ENCODE data around the gene FZR1. TPM values are rescaled to one million over a fixed set of nuclear protein-coding genes. Genes with fewer than 3 reads are reported as not detected.
A peak's percentile ranks its signal among the peaks of the same experiment; 100 is the strongest.

FZR1 gene
- total and polyA plus RNA-seq, 8 donors, result 15.1 to 34.2 (median 20.4) TPM

GRCh38 chr19:3517638-3518037 lies 11.5 kb downstream of the FZR1 start:
- Histone ChIP-seq H3K9me3 (no peaks in the 10 kb centered on the region), H3K4me1 (peaks cover 0 to 19% (median 16%) of the 10 kb centered on the region in 3 donors), H3K4me3 (no peak overlapping the region), H3K36me3 (no peaks in the 10 kb centered on the region), H3K27ac (no peak overlapping the region), H3K27me3 (no peaks in the 10 kb centered on the region)
- FAIRE-seq, result no peak
- ATAC-seq, result no peak
- intact Hi-C loops (cut with DNase I), result no loop called here
- 74 to 80% methylated on average over 2 of the region's 2 CpGs for WGBS, 2 donors
- DNase-seq, result no peak
- TF ChIP-seq CTCF (IDR thresholded peaks at IDR 0.05), result no peak

DNA sequence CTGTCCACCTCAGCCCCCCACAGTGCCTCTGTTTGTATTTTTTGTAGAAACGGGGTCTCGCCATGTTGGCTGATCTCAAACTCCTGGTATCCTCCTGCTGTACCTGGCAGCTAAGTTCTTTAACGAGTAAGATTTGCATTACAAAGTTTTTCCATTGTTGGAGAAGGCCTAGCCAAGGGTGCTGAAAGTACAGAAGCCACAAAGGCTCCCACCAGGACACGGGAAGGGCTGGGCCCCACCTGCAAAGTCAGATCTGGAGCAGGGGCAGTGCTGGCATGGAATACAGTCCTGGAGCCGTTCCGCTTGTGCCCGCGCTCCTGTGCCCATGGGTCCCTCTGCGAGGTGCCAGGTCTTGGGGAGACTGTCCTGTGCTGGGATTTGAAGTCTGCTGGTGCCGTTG lies 12.1 kb downstream of the FZR1 start:
- FAIRE-seq (no peak), DNase-seq (no peak), ATAC-seq (no peak)
- no peak for TF ChIP-seq CTCF (IDR thresholded peaks at IDR 0.05)
- Histone ChIP-seq H3K36me3 (peaks cover 0 to 1% (median 0%) of the 10 kb centered on the region in 3 donors), H3K4me3 (no peak overlapping the region), H3K27ac (no peak overlapping the region), H3K27me3 (no peaks in the 10 kb centered on the region), H3K9me3 (no peaks in the 10 kb centered on the region), H3K4me1 (peaks cover 0 to 16% (median 10%) of the 10 kb centered on the region in 3 donors)
- intact Hi-C loops (cut with DNase I), result no loop called here
- WGBS, 2 donors, result 51 to 64% methylated on average over 10 of the region's 10 CpGs

DNA sequence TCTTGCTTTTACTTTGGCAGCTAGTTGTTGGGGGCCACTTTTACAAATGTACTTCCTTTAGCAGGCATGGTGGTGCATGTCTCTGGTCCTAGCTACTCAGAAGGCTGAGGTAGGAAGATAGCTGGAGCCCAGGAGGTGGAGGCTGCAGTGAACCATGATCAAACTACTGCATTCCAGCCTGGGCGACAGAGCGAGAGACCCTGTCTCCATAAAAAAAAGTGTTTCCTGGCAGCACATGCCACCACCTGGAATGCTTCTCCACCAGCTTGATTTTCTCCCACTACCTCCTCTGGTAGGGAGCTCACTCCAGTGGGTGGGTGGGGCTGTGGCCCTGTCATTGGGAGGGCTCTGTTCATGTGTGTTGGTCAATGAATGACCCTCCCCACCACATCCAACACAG lies 12.5 kb downstream of the FZR1 start:
- Histone ChIP-seq H3K9me3 (no peaks in the 10 kb centered on the region), H3K36me3 (peaks cover 0 to 5% (median 0%) of the 10 kb centered on the region in 3 donors), H3K4me3 (no peak overlapping the region), H3K27ac (no peak overlapping the region), H3K4me1 (peaks cover 0 to 16% (median 7%) of the 10 kb centered on the region in 3 donors), H3K27me3 (no peaks in the 10 kb centered on the region)
- DNase-seq, result no peak
- TF ChIP-seq CTCF (IDR thresholded peaks at IDR 0.05), result no peak
- ATAC-seq, result peak in 2 of 4 donors; percentile 14 to 50
- 45 to 48% methylated on average over 2 of the region's 2 CpGs for WGBS, 2 donors
- intact Hi-C loops (cut with DNase I), result no loop called here
- no peak for FAIRE-seq

DNA sequence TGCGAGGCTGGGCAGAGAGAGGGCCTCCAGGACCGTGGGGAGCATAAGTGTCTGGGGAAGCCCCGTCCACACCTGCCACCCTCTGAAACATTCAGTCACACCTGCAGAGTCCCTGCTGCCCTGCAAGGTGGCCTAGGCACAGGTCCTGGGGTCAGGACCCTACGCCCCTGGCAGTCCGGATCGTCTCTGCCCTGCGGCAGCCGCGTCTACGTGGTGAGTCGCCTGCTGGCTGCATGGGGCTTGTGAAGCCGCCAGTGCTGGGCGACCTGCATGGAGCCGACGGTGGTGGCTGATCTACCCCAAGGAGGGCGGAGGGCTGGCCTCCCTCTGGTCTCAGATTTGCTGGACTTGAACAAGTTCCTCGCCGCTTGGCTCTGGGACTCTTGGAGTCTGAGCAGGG lies 13.0 kb downstream of the FZR1 start:
- intact Hi-C loops (cut with DNase I), result no loop called here
- Histone ChIP-seq H3K4me1 (peaks cover 0 to 16% (median 7%) of the 10 kb centered on the region in 3 donors), H3K27ac (no peak overlapping the region), H3K36me3 (peaks cover 0 to 9% (median 0%) of the 10 kb centered on the region in 3 donors), H3K9me3 (no peaks in the 10 kb centered on the region), H3K27me3 (no peaks in the 10 kb centered on the region), H3K4me3 (no peak overlapping the region)
- TF ChIP-seq CTCF (IDR thresholded peaks at IDR 0.05), result no peak
- ATAC-seq (no peak), DNase-seq (peak in 2 of 6 donors; percentile 30 to 48), FAIRE-seq (no peak)
- 83% methylated on average over 18 of the region's 18 CpGs for WGBS, 2 donors

GRCh38 chr19:3520166-3521103 lies 14.3 kb downstream of the FZR1 start:
- ATAC-seq, result no peak
- Histone ChIP-seq H3K4me1 (peaks cover 0 to 16% (median 7%) of the 10 kb centered on the region in 3 donors), H3K27ac (no peak overlapping the region), H3K27me3 (no peaks in the 10 kb centered on the region), H3K36me3 (peaks cover 0 to 9% (median 5%) of the 10 kb centered on the region in 3 donors), H3K4me3 (no peak overlapping the region), H3K9me3 (no peaks in the 10 kb centered on the region)
- FAIRE-seq, result no peak
- peak in 2 of 6 donors; percentile 30 to 50 for DNase-seq
- intact Hi-C loops (cut with DNase I), result no loop called here
- 90 to 92% methylated on average over 37 of the region's 37 CpGs for WGBS, 2 donors
- no peak for TF ChIP-seq CTCF (IDR thresholded peaks at IDR 0.05)

Measured in pancreas (tissue), 10 donors.